ENCODE results near the gene AZU1. TPM values are rescaled to one million over a fixed set of nuclear protein-coding genes. Genes with fewer than 3 reads are reported as not detected.

The AZU1 gene
- total RNA-seq, 4 donors from 2014 or later = not detected

- Histone ChIP-seq H3K27me3 (no peaks in the 10 kb centered on the region), H3K4me3 (replicated peaks in 1 of 3) (no peak overlapping the region), H3K4me1 (no peaks in the 10 kb centered on the region), H3K9me3 (no peaks in the 10 kb centered on the region), H3K27ac (no peak overlapping the region), H3K36me3 (peaks cover 49 to 51% of the 10 kb centered on the region in 2 donors)
- intact Hi-C loops (cut with DNase I) = no loop called here
- no peak for DNase-seq
- TF ChIP-seq CTCF (IDR thresholded peaks at IDR 0.05) = no peak
- no peak for TF ChIP-seq POLR2A (IDR thresholded peaks at IDR 0.05)
- WGBS, 2 donors = 91 to 92% methylated on average over 68 to 69 of the region's 72 CpGs
These were observed 14.9 kb upstream of the AZU1 start for GRCh38 chr19:812747-813218.

GRCh38 chr19:813219-814151, 14.2 kb upstream of the AZU1 start:
- H3K9me3 ChIP-seq = no peaks in the 10 kb centered on the region
- no peaks in the 10 kb centered on the region for H3K4me1 ChIP-seq
- peaks cover 42 to 44% of the 10 kb centered on the region in 2 donors for H3K36me3 ChIP-seq
- H3K4me3 ChIP-seq (replicated peaks in 1 of 3) = no peak overlapping the region
- DNase-seq = no peak
- no peak overlapping the region for H3K27ac ChIP-seq
- intact Hi-C loops (cut with DNase I) = no loop called here
- TF ChIP-seq POLR2A (IDR thresholded peaks at IDR 0.05) (no peak), CTCF (IDR thresholded peaks at IDR 0.05) (no peak)
- H3K27me3 ChIP-seq = no peaks in the 10 kb centered on the region
- WGBS, 2 donors = 97% methylated on average over 70 to 75 of the region's 87 CpGs

GRCh38 chr19:814152-815078, 13.2 kb upstream of the AZU1 start:
- no peak overlapping the region for H3K27ac ChIP-seq
- WGBS, 2 donors = 90 to 94% methylated on average over 40 to 46 of the region's 49 CpGs
- H3K4me3 ChIP-seq (replicated peaks in 1 of 3) = no peak overlapping the region
- intact Hi-C loops (cut with DNase I) = no loop called here
- no peaks in the 10 kb centered on the region for H3K27me3 ChIP-seq
- TF ChIP-seq POLR2A (IDR thresholded peaks at IDR 0.05) (no peak), CTCF (IDR thresholded peaks at IDR 0.05) (no peak)
- peaks cover 33 to 34% of the 10 kb centered on the region in 2 donors for H3K36me3 ChIP-seq
- no peaks in the 10 kb centered on the region for H3K4me1 ChIP-seq
- no peak for DNase-seq
- H3K9me3 ChIP-seq = no peaks in the 10 kb centered on the region

GRCh38 chr19:815079-815774, 12.4 kb upstream of the AZU1 start:
- no peak for TF ChIP-seq CTCF (IDR thresholded peaks at IDR 0.05)
- TF ChIP-seq POLR2A (IDR thresholded peaks at IDR 0.05) = no peak
- Histone ChIP-seq H3K4me3 (replicated peaks in 1 of 3) (no peak overlapping the region), H3K4me1 (no peaks in the 10 kb centered on the region), H3K9me3 (no peaks in the 10 kb centered on the region), H3K27ac (no peak overlapping the region), H3K36me3 (peaks cover 25 to 26% of the 10 kb centered on the region in 2 donors), H3K27me3 (no peaks in the 10 kb centered on the region)
- no peak for DNase-seq
- 90 to 93% methylated on average over 10 to 11 of the region's 47 CpGs for WGBS, 2 donors
- intact Hi-C loops (cut with DNase I) = no loop called here

Data from thyroid gland (tissue), 4 donors.